Brain pericyte (primary cell): ENCODE measurements around the gene TFB2M.
A peak's percentile ranks its signal among the peaks of the same experiment; 100 is the strongest.

Source experiments
- DNase-seq: peaks from one replicate; pipeline ENCODE4 v3.0.0-alpha.2; 2012; ENCODE audit warnings: low read depth, low spot score

TFB2M gene

GRCh38 chr1:246513619-246514343 lies 52.3 kb downstream of the TFB2M start:
- DNase-seq, result no peak

DNA sequence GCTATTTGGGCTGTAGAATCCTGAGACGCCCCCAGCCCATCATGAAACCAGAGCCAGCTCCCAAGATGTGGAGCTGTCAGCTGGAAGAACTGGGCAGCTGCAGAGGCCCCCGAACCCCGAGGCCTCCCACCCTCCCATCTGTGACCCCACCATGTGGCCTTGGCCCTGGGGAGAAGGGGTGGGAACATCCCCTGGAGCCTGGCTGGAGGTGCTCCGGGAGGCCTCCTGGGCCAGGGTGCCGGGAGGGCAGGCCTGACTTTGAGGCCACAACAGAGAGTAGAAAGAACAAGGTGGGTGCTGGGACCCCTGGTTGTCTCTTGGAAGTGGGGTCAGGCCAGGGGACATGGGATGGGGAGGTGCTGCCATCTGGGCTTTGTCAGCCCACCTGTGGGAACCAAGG lies 53.0 kb downstream of the TFB2M start:
- no peak for DNase-seq

GRCh38 chr1:246512635-246513034 lies 53.4 kb downstream of the TFB2M start:
- DNase-seq, result no peak

GRCh38 chr1:246512230-246512629 lies 53.8 kb downstream of the TFB2M start:
- no peak for DNase-seq

- no peak for DNase-seq
Measured at GRCh38 chr1:246511203-246511602, 54.9 kb downstream of the TFB2M start.

DNA sequence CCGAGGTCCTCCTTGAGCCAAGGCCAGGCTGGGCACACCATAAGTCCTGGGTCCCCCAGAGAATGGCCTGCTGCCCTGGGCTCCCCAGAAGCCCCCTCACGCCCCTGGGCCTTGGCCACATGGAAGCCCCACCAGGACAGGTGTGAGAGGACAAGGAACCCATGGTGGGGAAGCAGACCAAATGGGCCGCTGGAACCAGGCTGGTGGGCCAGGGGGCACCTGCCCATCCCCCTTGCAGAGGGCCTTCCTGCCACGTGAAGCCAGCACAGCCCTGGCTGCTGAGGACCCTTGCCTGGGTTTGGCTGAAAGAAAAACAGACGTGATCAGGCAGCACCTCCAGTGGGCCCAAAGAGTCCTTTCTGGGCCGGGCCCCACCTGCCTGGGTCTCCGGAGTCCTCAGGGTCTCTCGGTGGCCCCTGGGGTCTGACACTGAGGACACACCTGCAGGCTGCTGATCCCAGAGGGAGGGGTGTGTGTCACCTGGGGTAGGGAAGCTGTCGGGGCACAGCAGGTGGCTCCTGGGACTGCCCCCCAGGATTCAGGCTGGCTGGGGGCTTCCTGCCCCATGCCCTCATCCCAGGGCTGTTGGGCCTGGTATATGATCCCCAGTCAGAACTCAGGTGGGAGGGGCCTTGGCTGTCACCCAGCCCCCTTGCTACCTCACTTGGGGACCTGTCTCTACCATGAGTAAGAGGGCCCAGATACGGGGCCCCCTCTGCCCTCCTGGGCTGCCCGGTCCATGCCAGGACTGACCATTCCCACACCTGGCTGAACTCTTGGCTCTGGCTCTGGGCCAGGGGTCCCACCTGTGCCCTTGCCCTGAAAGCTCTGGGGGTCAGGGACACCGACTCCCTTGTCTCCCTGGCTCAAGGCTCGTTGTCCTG lies 55.7 kb downstream of the TFB2M start:
- no peak for DNase-seq

DNA sequence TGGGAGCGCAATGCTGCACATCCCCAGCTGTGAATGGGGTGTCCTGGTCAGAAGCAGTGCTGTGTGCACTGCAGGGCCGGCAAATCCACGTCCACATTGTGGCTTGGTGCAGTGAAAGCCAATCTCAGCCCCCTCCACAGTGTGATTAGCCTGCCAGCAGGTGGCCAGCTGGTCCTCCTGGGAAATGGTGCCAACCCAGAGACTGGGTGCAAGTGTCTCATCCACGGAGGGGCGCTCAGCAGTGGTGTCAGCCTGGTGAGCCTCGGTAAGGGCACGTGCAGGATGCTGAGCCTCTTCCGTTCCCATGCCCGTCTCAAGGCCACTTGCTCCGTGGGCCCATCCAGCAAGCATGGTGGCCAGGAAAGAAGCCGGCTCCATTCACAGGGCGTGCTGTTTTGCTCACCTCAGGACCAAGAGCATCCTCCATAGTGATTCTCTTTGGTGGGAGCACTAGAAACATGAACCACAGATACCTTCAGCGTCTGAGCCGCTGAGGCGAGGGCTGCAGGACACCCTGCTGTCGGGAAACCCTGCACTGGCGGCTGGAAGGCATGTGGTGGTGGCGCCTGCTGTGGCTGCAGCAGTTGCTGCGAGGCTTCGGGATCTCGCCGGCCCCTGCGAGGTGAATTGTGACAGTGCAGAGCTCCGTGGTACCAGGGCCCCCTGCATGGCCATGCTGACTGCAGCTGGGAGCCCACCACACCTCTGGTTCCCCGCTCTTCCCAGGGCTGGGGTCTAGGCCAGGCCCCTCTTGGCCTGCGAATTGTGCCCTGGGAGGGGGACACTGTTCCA lies 57.0 kb downstream of the TFB2M start:
- no peak for DNase-seq

DNA sequence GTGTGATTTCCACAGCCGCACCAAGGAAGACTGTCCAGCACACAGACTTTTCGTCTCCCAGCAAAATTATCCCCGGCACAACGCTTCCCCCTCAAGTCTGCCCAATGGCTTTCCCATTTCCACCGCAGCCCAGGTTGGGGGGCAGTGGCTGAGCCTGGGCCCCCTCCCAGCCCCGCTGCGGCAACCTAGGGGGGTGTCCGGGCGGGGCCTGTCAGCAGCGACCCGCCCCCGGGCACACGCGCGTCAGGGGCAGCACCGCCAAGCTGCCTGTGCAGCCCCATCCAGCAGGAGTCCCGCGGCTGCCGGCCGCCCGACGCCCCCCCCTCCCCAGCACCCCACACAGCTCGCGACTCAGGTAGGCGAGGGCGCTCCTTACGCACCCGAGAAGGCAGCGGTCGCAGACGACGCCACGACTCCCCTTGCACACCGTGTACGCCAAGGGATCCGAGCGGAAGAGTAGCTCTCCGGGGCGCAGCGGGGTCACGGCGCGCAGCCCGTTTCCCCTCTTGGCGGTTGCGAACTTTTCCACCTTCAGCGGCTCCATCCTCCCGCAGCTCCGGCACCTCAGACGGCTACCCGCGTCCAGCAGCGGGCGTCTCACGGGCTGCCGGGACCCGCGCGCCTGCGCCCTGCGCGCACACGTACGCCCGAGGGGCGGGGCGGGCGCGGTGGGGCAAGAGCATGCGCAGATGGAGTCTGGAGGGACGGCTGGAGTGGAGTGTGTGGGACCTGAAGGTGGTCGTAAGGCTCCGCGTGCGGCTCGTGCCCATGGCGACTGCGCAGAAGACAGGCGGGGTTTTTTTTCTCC lies 59.2 kb downstream of the TFB2M start, which contains the start of gene SMYD3:
Gene SMYD3 (minus strand): TSS at position 606 of the 808 bp plus-strand sequence.
- DNase-seq, result no peak

DNA sequence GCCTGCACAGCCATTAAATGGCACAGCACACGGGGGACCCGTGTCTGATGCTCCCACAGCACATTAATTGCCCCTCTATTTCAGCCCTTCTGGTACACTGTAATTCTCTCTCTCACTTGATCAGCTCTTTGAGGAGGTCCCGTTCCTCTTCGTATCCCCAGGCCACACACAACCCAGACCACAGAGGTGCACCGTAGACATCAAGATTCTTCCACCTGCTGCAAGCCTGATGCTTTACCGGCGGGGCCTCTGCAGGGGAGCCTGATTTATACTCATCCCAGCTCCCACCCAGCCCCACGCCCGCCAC lies 59.7 kb downstream of the TFB2M start:
- no peak for DNase-seq

DNA sequence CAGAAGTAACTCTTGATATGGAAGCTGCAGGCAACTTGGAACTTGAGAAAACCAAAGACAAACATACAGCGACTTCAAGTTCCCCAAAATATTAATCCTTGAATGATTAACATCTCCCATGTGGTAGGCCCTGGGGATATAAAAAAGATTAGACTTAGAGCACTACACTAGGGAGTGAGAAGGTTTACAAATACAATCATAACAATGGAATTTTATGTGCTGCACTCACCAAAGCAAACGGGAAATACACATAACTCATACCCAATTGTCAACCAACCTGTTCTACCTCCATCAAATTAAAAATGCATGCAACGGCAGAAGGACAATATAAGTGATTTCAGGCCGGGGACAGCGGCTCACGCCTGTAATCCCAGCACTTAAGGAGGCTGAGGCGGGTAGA lies 62.7 kb downstream of the TFB2M start:
- DNase-seq, result no peak

DNA sequence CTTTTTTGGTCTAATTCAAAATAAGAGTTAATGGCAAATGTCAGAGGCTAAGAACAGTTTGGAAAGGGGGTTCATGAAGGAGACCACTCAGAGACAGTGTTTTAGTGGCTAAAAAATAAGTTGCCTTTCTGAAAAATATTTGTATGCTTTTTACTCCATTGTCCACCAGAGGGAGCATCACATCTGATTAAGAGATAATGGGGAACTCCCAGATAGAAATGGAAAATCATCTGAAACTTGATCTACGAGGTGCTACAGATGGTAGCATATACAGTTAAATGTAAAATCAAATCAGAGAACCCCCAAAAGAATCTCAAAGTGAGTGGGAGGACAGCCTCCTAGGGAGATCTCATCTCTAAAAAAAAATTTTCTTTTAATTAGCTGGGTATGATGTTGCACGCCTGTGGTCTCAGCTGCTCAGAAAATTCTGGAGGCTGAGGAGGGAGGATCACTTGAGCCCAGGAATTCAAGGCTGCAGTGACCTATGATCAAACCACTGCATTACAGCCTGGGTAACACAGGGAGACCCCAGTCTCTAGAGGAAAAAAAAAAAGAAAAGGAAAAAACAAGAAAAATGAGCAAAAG lies 68.6 kb downstream of the TFB2M start:
- no peak for DNase-seq

- DNase-seq, result peak; percentile 21
Measured at GRCh38 chr1:246492611-246493245, 73.3 kb downstream of the TFB2M start.

GRCh38 chr1:246491551-246492053 lies 74.5 kb downstream of the TFB2M start:
- no peak for DNase-seq
